HG02852 (cell line): ENCODE results near the gene EPHB1.

ENCODE experiments used
- ATAC-seq: cut with Tn5 transposase; IDR thresholded peaks from one replicate; pipeline ENCODE4 v1.9.1; 2021; ENCODE audit warnings: mild to moderate bottlenecking, moderate library complexity; ENCODE audit not compliant: unreplicated experiment

EPHB1 gene

GRCh38 chr3:135181408-135181807 lies 386.3 kb downstream of the EPHB1 start:
- ATAC-seq: no peak

- no peak for ATAC-seq
Observed at GRCh38 chr3:135182364-135182998, 387.4 kb downstream of the EPHB1 start.

GRCh38 chr3:135190658-135191057 lies 395.6 kb downstream of the EPHB1 start:
- ATAC-seq: no peak

- no peak for ATAC-seq
Observed at GRCh38 chr3:135191708-135192107, 396.6 kb downstream of the EPHB1 start.

GRCh38 chr3:135192929-135193328 lies 397.9 kb downstream of the EPHB1 start:
- no peak for ATAC-seq

- ATAC-seq: no peak
Observed at GRCh38 chr3:135197246-135197645, 402.2 kb downstream of the EPHB1 start.

- no peak for ATAC-seq
Observed at GRCh38 chr3:135197856-135198255, 402.8 kb downstream of the EPHB1 start.

- ATAC-seq: no peak
Observed at GRCh38 chr3:135199137-135199536, 404.1 kb downstream of the EPHB1 start.

GRCh38 chr3:135203026-135203425 lies 408.0 kb downstream of the EPHB1 start:
- no peak for ATAC-seq

GRCh38 chr3:135213213-135213612 lies 418.2 kb downstream of the EPHB1 start:
- ATAC-seq: no peak

GRCh38 chr3:135213822-135214221 lies 418.8 kb downstream of the EPHB1 start:
- no peak for ATAC-seq

- no peak for ATAC-seq
Observed at GRCh38 chr3:135214400-135214799, 419.3 kb downstream of the EPHB1 start.

GRCh38 chr3:135215516-135215915 lies 420.5 kb downstream of the EPHB1 start:
- ATAC-seq: no peak

GRCh38 chr3:135216659-135217058 lies 421.6 kb downstream of the EPHB1 start:
- ATAC-seq: no peak

GRCh38 chr3:135217730-135218129 lies 422.7 kb downstream of the EPHB1 start:
- no peak for ATAC-seq

GRCh38 chr3:135218304-135218703 lies 423.2 kb downstream of the EPHB1 start:
- ATAC-seq: no peak

GRCh38 chr3:135218782-135219181 lies 423.7 kb downstream of the EPHB1 start:
- no peak for ATAC-seq

- no peak for ATAC-seq
Observed at GRCh38 chr3:135224815-135225362, 429.8 kb downstream of the EPHB1 start.

GRCh38 chr3:135226057-135226456 lies 431.0 kb downstream of the EPHB1 start:
- ATAC-seq: no peak

- no peak for ATAC-seq
Observed at GRCh38 chr3:135228201-135228600, 433.1 kb downstream of the EPHB1 start.

GRCh38 chr3:135229018-135229495 lies 434.0 kb downstream of the EPHB1 start:
- ATAC-seq: no peak

- ATAC-seq: no peak
Observed at GRCh38 chr3:135231737-135232136, 436.7 kb downstream of the EPHB1 start.

GRCh38 chr3:135232226-135232625 lies 437.2 kb downstream of the EPHB1 start:
- no peak for ATAC-seq
